Tibial nerve (tissue), 4 donors: Measurements from ENCODE around the gene CRABP1. TPM values are rescaled to one million over a fixed set of nuclear protein-coding genes. Genes with fewer than 3 reads are reported as not detected.

Experiments
- DNase-seq, 2 donors: peaks; one replicate each; pipeline ENCODE4 v3.0.0-alpha.2; 2019; ENCODE audit warnings: low spot score in 2 of 2
- H3K27ac ChIP-seq, 4 donors: fragments of 200-600 bp; sonication (generic) in 3 of 4; one replicate each; pipeline ENCODE4 v1.5.1; 2017 to 2019; ENCODE audit warnings: mild to moderate bottlenecking in 1 of 4
- H3K27me3 ChIP-seq, 2 donors: fragments of 200-600 bp; sonication (generic) in 1 of 2; one replicate each; pipeline versions ENCODE4 v1.5.1 to v1.6.0; 2017 to 2019
- H3K36me3 ChIP-seq, 3 donors: fragments of 200-600 bp; sonication (generic); one replicate each; pipeline ENCODE4 v1.5.1; 2018 to 2019
- H3K4me1 ChIP-seq, 4 donors: fragments of 200-600 bp; sonication (generic) in 3 of 4; one replicate each; pipeline ENCODE4 v1.5.1; 2017 to 2019
- H3K4me3 ChIP-seq, 4 donors: fragments of 200-600 bp; sonication (generic) in 3 of 4; one replicate each; pipeline ENCODE4 v1.5.1; 2017 to 2019; ENCODE audit warnings: mild to moderate bottlenecking in 1 of 4, moderate library complexity in 1 of 4
- H3K9me3 ChIP-seq, 4 donors: fragments of 200-600 bp; sonication (generic) in 3 of 4; one replicate each; pipeline ENCODE4 v1.5.1; 2017 to 2019
- EP300 ChIP-seq, 2 donors: sonication (generic); formaldehyde crosslinking; IDR thresholded peaks; one replicate each; pipeline ENCODE4 v1.6.1; 2017; ENCODE audit warnings: antibody characterized with exemption in 2 of 2, mild to moderate bottlenecking in 1 of 2
- POLR2A ChIP-seq, 2 donors: fragments of 450-650 bp; IDR thresholded peaks; one replicate each; pipeline ENCODE4 v1.6.1; 2017; ENCODE audit warnings: antibody characterized with exemption in 2 of 2, mild to moderate bottlenecking in 2 of 2, moderate library complexity in 2 of 2
- WGBS, 2 donors: methylation state at CpG; one replicate each; pipeline ENCODE4 v1.1.5; 2018; 5-methylcytosine and 5-hydroxymethylcytosine counted together
- total RNA-seq, 4 donors: library from RNA; depleted of rRNA; stranded (reverse); fragments of >200 nt; gene quantifications; one replicate each; pipeline ENCODE4 v1.1.0, GENCODE V29; 2016
- TF ChIP-seq, protein P1 (sequence below), 5 experiments: fragments of 200-600 bp in 3 of 5; fragments of 450-650 bp in 2 of 5; sonication (generic) in 3 of 5; IDR thresholded peaks; one replicate each; pipeline ENCODE4 v1.5.1; 2016 to 2019; ENCODE audit warnings: antibody characterized with exemption in 5 of 5, mild to moderate bottlenecking in 3 of 5, moderate library complexity in 2 of 5

Gene CRABP1
- total RNA-seq, 4 donors from 2014 or later: 1.6 to 6.6 TPM; not detected in 2

DNA sequence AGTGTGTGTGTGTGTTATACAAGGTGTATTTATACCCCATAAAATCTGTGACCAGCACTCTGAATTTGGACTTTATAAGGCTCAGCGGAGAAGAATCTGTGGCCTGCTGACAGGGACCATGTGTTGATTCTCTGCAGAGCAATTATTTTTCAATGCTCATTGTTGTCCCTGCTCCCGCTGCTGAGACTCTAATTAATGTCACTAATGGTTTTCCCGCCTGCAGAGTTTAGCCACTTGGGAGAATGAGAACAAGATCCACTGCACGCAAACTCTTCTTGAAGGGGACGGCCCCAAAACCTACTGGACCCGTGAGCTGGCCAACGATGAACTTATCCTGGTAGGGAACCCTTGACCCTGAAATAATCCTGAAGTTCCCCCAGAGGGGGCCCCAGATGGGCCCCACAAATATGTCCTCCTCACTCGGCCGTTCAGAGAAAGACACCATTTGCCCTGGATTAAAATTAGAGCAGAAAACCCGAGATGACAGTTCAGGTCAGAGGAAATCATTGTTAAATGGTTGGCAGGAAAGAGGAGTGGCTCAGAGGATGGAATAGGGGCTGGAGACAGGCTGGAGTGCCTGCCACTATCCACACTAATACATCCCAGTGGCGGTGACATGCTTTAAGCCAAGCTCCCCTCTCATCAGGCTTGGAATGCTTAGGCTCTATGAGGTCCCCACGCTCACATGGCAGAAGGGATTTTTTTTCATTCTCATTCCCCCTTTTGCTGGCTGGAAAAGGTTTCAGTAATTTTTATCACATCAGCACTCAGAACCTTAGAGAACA lies 3.3 kb downstream of the CRABP1 start:
- DNase-seq: no peak
- TF ChIP-seq POLR2A (IDR thresholded peaks at IDR 0.05): no peak
- TF ChIP-seq, protein P1, sequence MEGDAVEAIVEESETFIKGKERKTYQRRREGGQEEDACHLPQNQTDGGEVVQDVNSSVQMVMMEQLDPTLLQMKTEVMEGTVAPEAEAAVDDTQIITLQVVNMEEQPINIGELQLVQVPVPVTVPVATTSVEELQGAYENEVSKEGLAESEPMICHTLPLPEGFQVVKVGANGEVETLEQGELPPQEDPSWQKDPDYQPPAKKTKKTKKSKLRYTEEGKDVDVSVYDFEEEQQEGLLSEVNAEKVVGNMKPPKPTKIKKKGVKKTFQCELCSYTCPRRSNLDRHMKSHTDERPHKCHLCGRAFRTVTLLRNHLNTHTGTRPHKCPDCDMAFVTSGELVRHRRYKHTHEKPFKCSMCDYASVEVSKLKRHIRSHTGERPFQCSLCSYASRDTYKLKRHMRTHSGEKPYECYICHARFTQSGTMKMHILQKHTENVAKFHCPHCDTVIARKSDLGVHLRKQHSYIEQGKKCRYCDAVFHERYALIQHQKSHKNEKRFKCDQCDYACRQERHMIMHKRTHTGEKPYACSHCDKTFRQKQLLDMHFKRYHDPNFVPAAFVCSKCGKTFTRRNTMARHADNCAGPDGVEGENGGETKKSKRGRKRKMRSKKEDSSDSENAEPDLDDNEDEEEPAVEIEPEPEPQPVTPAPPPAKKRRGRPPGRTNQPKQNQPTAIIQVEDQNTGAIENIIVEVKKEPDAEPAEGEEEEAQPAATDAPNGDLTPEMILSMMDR (IDR thresholded peaks at IDR 0.05): no peak
- TF ChIP-seq EP300 (IDR thresholded peaks at IDR 0.05): no peak
- Histone ChIP-seq H3K27me3 (peaks cover 0 to 57% of the 10 kb centered on the region in 2 donors), H3K4me1 (peaks cover 0 to 19% (median 7%) of the 10 kb centered on the region in 4 donors), H3K36me3 (no peaks in the 10 kb centered on the region), H3K9me3 (no peaks in the 10 kb centered on the region), H3K27ac (no peak overlapping the region), H3K4me3 (no peak overlapping the region)
- WGBS, 2 donors: 65 to 72% methylated on average over 12 of the region's 12 CpGs

DNA sequence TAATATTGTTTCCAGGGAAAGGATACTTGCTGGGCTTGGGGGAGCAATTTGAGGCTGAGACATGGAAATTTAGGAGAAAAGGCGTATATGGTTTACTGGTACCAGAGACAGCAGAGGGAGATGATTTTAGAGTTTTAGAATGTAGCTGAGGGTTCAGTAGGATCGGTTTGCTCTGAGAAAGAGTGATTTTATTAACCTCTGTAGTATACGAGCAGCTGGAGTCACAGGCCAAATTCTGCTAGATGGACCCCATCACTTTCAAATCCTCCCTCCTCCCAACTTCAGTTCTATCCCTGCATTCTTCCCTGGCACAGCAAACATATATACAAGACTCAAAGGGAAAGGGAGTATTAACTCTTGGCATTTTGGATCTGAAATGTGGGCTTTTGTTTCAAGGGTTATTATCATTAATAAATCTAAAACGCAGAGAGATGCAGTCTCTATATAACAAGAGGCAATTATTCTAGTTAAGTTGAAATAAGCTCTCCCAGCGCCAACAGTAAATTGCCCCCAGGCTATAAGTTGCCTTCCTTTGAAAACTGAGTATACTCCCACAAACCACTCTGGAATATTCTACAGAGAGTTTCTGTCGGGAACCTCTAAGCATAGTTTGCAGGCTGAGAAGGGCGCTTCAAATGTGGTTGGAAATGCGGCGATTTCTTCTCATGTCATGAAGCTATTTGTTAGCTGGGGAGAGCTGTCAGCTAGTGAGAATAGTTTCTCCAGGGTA lies 5.4 kb downstream of the CRABP1 start:
- DNase-seq: no peak
- no peaks in the 10 kb centered on the region for H3K36me3 ChIP-seq
- 55 to 68% methylated on average over 9 of the region's 9 CpGs for WGBS, 2 donors
- H3K27me3 ChIP-seq: peaks cover 0 to 36% of the 10 kb centered on the region in 2 donors
- no peak overlapping the region for H3K27ac ChIP-seq
- TF ChIP-seq EP300 (IDR thresholded peaks at IDR 0.05) (no peak), POLR2A (IDR thresholded peaks at IDR 0.05) (no peak)
- TF ChIP-seq, protein P1 (IDR thresholded peaks at IDR 0.05): no peak
- H3K4me1 ChIP-seq: peaks cover 0 to 12% (median under 1%) of the 10 kb centered on the region in 4 donors
- H3K4me3 ChIP-seq: no peak overlapping the region
- H3K9me3 ChIP-seq: no peaks in the 10 kb centered on the region

DNA sequence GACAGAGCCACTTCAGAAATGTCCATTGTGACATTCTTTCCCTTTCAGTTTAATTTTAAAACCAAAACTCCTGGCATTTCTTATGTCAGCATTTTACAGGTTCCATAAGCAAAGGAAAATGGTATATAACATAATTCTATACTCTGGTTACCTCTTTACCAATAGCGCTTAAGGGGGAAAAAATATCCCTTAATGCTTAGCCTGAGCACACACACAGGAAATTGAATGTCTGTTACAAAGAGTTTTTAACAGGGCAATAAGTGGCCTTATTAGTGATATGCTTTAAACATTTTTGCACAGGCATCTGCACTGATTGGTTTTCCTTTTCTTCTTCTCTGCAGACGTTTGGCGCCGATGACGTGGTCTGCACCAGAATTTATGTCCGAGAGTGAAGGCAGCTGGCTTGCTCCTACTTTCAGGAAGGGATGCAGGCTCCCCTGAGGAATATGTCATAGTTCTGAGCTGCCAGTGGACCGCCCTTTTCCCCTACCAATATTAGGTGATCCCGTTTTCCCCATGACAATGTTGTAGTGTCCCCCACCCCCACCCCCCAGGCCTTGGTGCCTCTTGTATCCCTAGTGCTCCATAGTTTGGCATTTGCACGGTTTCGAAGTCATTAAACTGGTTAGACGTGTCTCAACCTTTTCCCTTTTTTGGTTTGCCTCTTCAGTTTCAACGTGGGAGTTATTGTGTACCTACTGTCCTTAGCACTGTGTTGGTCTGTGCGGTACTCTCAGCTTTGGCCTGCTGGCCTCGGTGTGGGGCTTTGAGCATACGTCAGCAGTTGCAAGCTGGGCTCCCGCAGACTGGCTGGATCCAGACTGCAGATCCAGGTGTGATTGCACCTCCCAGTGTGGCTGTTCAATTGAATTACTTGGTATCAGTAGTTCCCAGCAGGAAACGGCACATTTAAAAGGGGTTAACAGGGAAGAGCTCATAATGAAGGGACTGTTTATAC lies 7.7 kb downstream of the CRABP1 start:
- no peak overlapping the region for H3K27ac ChIP-seq
- WGBS, 2 donors: 46 to 59% methylated on average over 17 of the region's 17 CpGs
- no peak for DNase-seq
- no peaks in the 10 kb centered on the region for H3K36me3 ChIP-seq
- H3K9me3 ChIP-seq: no peaks in the 10 kb centered on the region
- H3K4me3 ChIP-seq: no peak overlapping the region
- no peaks in the 10 kb centered on the region for H3K4me1 ChIP-seq
- H3K27me3 ChIP-seq: peaks cover 0 to 13% of the 10 kb centered on the region in 2 donors
- TF ChIP-seq EP300 (IDR thresholded peaks at IDR 0.05) (no peak), POLR2A (IDR thresholded peaks at IDR 0.05) (no peak)
- TF ChIP-seq, protein P1 (IDR thresholded peaks at IDR 0.05): no peak

DNA sequence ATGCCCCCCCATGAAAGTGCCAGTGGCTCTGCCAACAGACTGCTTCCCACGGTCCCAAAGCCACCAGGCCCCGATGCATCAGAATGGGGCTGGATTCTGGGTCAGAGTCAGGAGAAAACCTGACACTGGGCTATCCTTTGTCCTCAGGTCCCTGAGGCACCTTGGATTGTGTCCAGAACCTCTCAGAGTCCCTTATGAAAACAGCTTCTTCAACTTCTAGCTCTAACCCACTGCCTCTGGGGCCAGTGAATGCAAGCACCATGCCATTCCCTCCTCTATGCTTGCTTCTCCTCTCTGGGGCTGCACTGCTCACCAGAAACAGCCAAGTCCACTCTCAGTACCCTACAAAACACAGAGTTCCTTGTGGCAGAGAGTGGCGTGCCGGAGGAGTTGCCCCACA lies 9.9 kb downstream of the CRABP1 start:
- no peak overlapping the region for H3K27ac ChIP-seq
- no peaks in the 10 kb centered on the region for H3K36me3 ChIP-seq
- WGBS, 2 donors: 67 to 97% methylated on average over 2 to 4 of the region's 4 CpGs
- no peaks in the 10 kb centered on the region for H3K9me3 ChIP-seq
- TF ChIP-seq POLR2A (IDR thresholded peaks at IDR 0.05) (no peak), EP300 (IDR thresholded peaks at IDR 0.05) (no peak)
- no peaks in the 10 kb centered on the region for H3K4me1 ChIP-seq
- H3K4me3 ChIP-seq: no peak overlapping the region
- DNase-seq: no peak
- no peaks in the 10 kb centered on the region for H3K27me3 ChIP-seq

DNA sequence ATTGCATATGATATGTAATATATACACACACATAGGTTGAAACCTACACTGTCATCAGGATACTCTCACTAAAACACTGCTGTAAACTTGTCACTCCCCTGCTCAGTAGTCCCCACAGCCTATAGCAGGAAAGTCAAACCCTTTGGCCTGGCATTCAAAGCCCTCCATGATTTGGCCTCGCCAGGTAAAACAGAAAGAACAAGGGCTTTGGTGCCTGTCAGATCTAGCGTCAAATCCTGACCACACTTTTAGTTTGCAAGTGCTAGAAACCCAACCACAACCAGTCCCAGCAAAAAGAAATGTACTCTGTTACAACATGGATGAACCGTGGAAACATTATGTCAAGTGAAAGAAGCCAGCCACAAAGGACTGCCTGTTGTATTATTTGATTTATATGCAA lies 11.4 kb downstream of the CRABP1 start:
- 88 to 89% methylated on average over 3 of the region's 3 CpGs for WGBS, 2 donors
- Histone ChIP-seq H3K4me3 (no peak overlapping the region), H3K27me3 (no peaks in the 10 kb centered on the region), H3K4me1 (no peaks in the 10 kb centered on the region), H3K36me3 (no peaks in the 10 kb centered on the region), H3K9me3 (no peaks in the 10 kb centered on the region), H3K27ac (no peak overlapping the region)
- DNase-seq: no peak
- no peak for TF ChIP-seq POLR2A (IDR thresholded peaks at IDR 0.05)
- no peak for TF ChIP-seq EP300 (IDR thresholded peaks at IDR 0.05)
- TF ChIP-seq, protein P1 (IDR thresholded peaks at IDR 0.05): no peak
